Measurements from ENCODE around the gene CLASP2.

GRCh38 chr3:33636125-33636850 lies 81.8 kb downstream of the CLASP2 start:
- TF ChIP-seq GATA2 (IDR thresholded peaks at IDR 0.05; ENCODE audit: low read depth, low read length) (no peak), GATA3 (IDR thresholded peaks at IDR 0.05; ENCODE audit: low read depth, low read length) (no peak)
